B cell (primary cell): ENCODE measurements around the gene RAB15. TPM values are rescaled to one million over a fixed set of nuclear protein-coding genes. Genes with fewer than 3 reads are reported as not detected.

ENCODE experiments used
- ATAC-seq: fragments of 200-7000 bp; cut with Tn5 transposase; one replicate; pipeline ENCODE4 v1.10.0; 2021; ENCODE audit warnings: low read depth, mild to moderate bottlenecking, moderate number of reproducible peaks, moderate library complexity
- CTCF ChIA-PET: fragments of 350-600 bp; sonication (Branson Sonifier 250); formaldehyde crosslinking; loops from one replicate; lab custom pipeline; 2021; ENCODE audit warnings: antibody characterized with exemption, inconsistent platforms; lab: Charles Lee
- POLR2A ChIA-PET: fragments of 350-600 bp; sonication (Branson Sonifier 250); formaldehyde crosslinking; loops from one replicate; lab custom pipeline; 2021; ENCODE audit warnings: antibody characterized with exemption; lab: Charles Lee
- DNase-seq: peaks from one replicate; pipeline ENCODE4 v3.0.0; 2013
- H2AFZ ChIP-seq: 2 replicates; pipeline ENCODE4 v1.6.1; 2012; ENCODE audit warnings: mild to moderate bottlenecking, low read depth, low read length; ENCODE audit not compliant: insufficient read depth, poor library complexity, severe bottlenecking
- H3K27ac ChIP-seq, 2 donors: 1 replicate in 1 of 2; 2 replicates in 1 of 2; pipeline ENCODE4 v1.5.1; 2012 to 2013; ENCODE audit warnings: low read length in 2 of 2, mild to moderate bottlenecking in 2 of 2, moderate library complexity in 1 of 2
- H3K27me3 ChIP-seq, 4 experiments: fragments of 200-600 bp in 1 of 4; sonication (generic) in 1 of 4; replicated peaks in 1 of 4; 1 replicate in 2 of 4; 2 replicates in 2 of 4; pipeline versions ENCODE4 v1.6.1 to v1.7.0; 2013 to 2016; ENCODE audit warnings: low read length in 3 of 4, mild to moderate bottlenecking in 2 of 4, mixed read lengths in 1 of 4, moderate library complexity in 1 of 4; ENCODE audit not compliant: insufficient read depth in 4 of 4, control insufficient read depth in 3 of 4; ENCODE audit errors: control extremely low read depth in 1 of 4
- H3K36me3 ChIP-seq, 2 experiments: replicated peaks in 1 of 2; 1 replicate in 1 of 2; 2 replicates in 1 of 2; pipeline versions ENCODE4 v1.6.1 to v1.7.1; 2013; ENCODE audit warnings: low read length in 1 of 2; ENCODE audit not compliant: insufficient read depth in 2 of 2, control insufficient read depth in 1 of 2; ENCODE audit errors: control extremely low read depth in 1 of 2, extremely low read depth in 1 of 2
- H3K4me1 ChIP-seq, 2 donors: fragments of 200-600 bp in 1 of 2; sonication (generic) in 1 of 2; 1 replicate in 1 of 2; 2 replicates in 1 of 2; pipeline versions ENCODE4 v1.5.1 to v1.6.1; 2013 to 2017; ENCODE audit warnings: low read length in 2 of 2; ENCODE audit not compliant: control insufficient read depth in 2 of 2, insufficient read depth in 2 of 2
- H3K4me2 ChIP-seq: replicated peaks from 2 replicates; pipeline ENCODE3; 2012; ENCODE audit warnings: mild to moderate bottlenecking, low read depth, low read length; ENCODE audit not compliant: poor library complexity, severe bottlenecking
- H3K4me3 ChIP-seq, 5 experiments: fragments of 200-600 bp in 1 of 5; sonication (generic) in 1 of 5; 1 replicate in 3 of 5; 2 replicates in 2 of 5; pipeline versions ENCODE4 v1.5.1 to v1.7.0; 2011 to 2016; ENCODE audit warnings: low read length in 4 of 5, mild to moderate bottlenecking in 4 of 5, low read depth in 2 of 5, control low read depth in 1 of 5, moderate library complexity in 1 of 5; ENCODE audit not compliant: insufficient read depth in 1 of 5; ENCODE audit errors: control extremely low read depth in 1 of 5, extremely low read depth in 1 of 5
- H3K79me2 ChIP-seq: fragments of 200-600 bp; sonication (generic); one replicate; pipeline ENCODE4 v1.6.0; 2016; ENCODE audit warnings: low read length; ENCODE audit not compliant: control insufficient read depth, insufficient read depth
- H3K9ac ChIP-seq: fragments of 200-600 bp; sonication (generic); 2 replicates; pipeline ENCODE4 v1.6.1; 2017; ENCODE audit warnings: mild to moderate bottlenecking, low read length, moderate library complexity
- H3K9me3 ChIP-seq, 3 donors: one replicate each; pipeline versions ENCODE4 v1.6.1 to v1.7.1; 2013; ENCODE audit warnings: low read length in 2 of 3; ENCODE audit not compliant: control insufficient read depth in 2 of 3, insufficient read depth in 1 of 3; ENCODE audit errors: control extremely low read depth in 1 of 3
- H4K20me1 ChIP-seq: 2 replicates; pipeline ENCODE4 v1.6.0; 2012; ENCODE audit warnings: mild to moderate bottlenecking, low read length; ENCODE audit not compliant: insufficient read depth, control insufficient read depth, poor library complexity, severe bottlenecking
- H3K27ac Mint-ChIP-seq: one replicate; pipeline ENCODE4 v1.8.0; 2021; ENCODE audit warnings: mixed read lengths
- H3K27me3 Mint-ChIP-seq: one replicate; pipeline ENCODE4 v1.8.0; 2021; ENCODE audit warnings: mixed read lengths
- H3K4me1 Mint-ChIP-seq: one replicate; pipeline ENCODE4 v1.8.0; 2021; ENCODE audit warnings: mixed read lengths
- H3K4me3 Mint-ChIP-seq: one replicate; pipeline ENCODE4 v1.8.0; 2021; ENCODE audit warnings: mixed read lengths
- H3K9me3 Mint-ChIP-seq: one replicate; pipeline ENCODE4 v1.8.0; 2022; ENCODE audit warnings: mixed read lengths; ENCODE audit not compliant: insufficient read depth
- EZH2 ChIP-seq: IDR thresholded peaks from 2 replicates; pipeline ENCODE4 v1.6.1; 2012; ENCODE audit warnings: borderline replicate concordance, low read depth, mild to moderate bottlenecking, moderate library complexity, low read length; ENCODE audit not compliant: insufficient read depth, poor library complexity, severe bottlenecking
- WGBS: methylation state at CpG from one replicate; pipeline ENCODE4 v1.1.5; 2013; ENCODE audit warnings: missing lambda C conversion rate; ENCODE audit not compliant: insufficient coverage; 5-methylcytosine and 5-hydroxymethylcytosine counted together
- intact Hi-C: fragments of 100-400 bp; cut with micrococcal nuclease; formaldehyde crosslinking; loops from one replicate; pipeline ENCODE4 v1.10.0; 2022
- polyA plus RNA-seq: library from polyadenylated mRNA; depleted of rRNA; stranded (reverse); fragments of >200 nt; gene quantifications from 2 replicates; pipeline ENCODE4 v1.2.3, GENCODE V29; 2012
- total RNA-seq, 2 donors: library from RNA; stranded (reverse); fragments of 120-200 nt in 1 of 2; gene quantifications; 1 replicate in 1 of 2; 2 replicates in 1 of 2; pipeline versions ENCODE4 v1.2.3 to v1.2.4, GENCODE V29; 2013 to 2022
- TF ChIP-seq, protein P1 (sequence below): fragments of 200-600 bp; IDR thresholded peaks from one replicate; pipeline ENCODE4 v1.8.0; 2022; ENCODE audit warnings: antibody characterized with exemption, mild to moderate bottlenecking

The RAB15 gene
- total and polyA plus RNA-seq, 2 donors (not counting 1 experiment from before 2014, with no cell fraction given) = 0.17 to 0.19 TPM

- Histone ChIP-seq H4K20me1 (no peaks in the 10 kb centered on the region), H3K9me3 (no peaks in the 10 kb centered on the region), H3K4me3 (no peak overlapping the region), H3K79me2 (no peaks in the 10 kb centered on the region), H3K27me3 (no peaks in the 10 kb centered on the region), H3K4me2 (no peak overlapping the region), H3K27ac (no peak overlapping the region), H3K9ac (no peak overlapping the region), H3K36me3 (peaks cover 2 to 25% of the 10 kb centered on the region in 2 experiments), H3K4me1 (no peaks in the 10 kb centered on the region), H2AFZ (no peak overlapping the region)
- CTCF ChIA-PET = no interaction called here
- Mint-ChIP-seq H3K9me3 (no peaks in the 10 kb centered on the region), H3K27ac (no peak overlapping the region), H3K4me3 (no peak overlapping the region), H3K4me1 (peaks cover 2% of the 10 kb centered on the region), H3K27me3 (no peaks in the 10 kb centered on the region)
- WGBS = no CpG with 5 or more reads among the region's 3 CpGs
- no peak for DNase-seq
- POLR2A ChIA-PET = no interaction called here
- intact Hi-C loops = no loop called here
- TF ChIP-seq, protein P1, sequence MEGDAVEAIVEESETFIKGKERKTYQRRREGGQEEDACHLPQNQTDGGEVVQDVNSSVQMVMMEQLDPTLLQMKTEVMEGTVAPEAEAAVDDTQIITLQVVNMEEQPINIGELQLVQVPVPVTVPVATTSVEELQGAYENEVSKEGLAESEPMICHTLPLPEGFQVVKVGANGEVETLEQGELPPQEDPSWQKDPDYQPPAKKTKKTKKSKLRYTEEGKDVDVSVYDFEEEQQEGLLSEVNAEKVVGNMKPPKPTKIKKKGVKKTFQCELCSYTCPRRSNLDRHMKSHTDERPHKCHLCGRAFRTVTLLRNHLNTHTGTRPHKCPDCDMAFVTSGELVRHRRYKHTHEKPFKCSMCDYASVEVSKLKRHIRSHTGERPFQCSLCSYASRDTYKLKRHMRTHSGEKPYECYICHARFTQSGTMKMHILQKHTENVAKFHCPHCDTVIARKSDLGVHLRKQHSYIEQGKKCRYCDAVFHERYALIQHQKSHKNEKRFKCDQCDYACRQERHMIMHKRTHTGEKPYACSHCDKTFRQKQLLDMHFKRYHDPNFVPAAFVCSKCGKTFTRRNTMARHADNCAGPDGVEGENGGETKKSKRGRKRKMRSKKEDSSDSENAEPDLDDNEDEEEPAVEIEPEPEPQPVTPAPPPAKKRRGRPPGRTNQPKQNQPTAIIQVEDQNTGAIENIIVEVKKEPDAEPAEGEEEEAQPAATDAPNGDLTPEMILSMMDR = no peak
- no peak for TF ChIP-seq EZH2
- no peak for ATAC-seq
Measured at GRCh38 chr14:65015391-65015790, 43.3 kb upstream of the RAB15 start.

GRCh38 chr14:65012353-65012752 lies 40.2 kb upstream of the RAB15 start:
- DNase-seq (no peak), ATAC-seq (no peak)
- Mint-ChIP-seq H3K27ac (no peak overlapping the region), H3K4me1 (no peaks in the 10 kb centered on the region), H3K27me3 (no peaks in the 10 kb centered on the region), H3K9me3 (no peaks in the 10 kb centered on the region), H3K4me3 (no peak overlapping the region)
- Histone ChIP-seq H3K36me3 (peaks cover 2 to 34% of the 10 kb centered on the region in 2 experiments), H3K4me1 (no peaks in the 10 kb centered on the region), H3K27me3 (no peaks in the 10 kb centered on the region), H3K4me3 (no peak overlapping the region), H3K4me2 (no peak overlapping the region), H3K27ac (no peak overlapping the region), H2AFZ (no peak overlapping the region), H4K20me1 (no peaks in the 10 kb centered on the region), H3K9ac (no peak overlapping the region), H3K9me3 (no peaks in the 10 kb centered on the region), H3K79me2 (no peaks in the 10 kb centered on the region)
- ChIA-PET CTCF (no interaction called here), POLR2A (no interaction called here)
- intact Hi-C loops = no loop called here
- WGBS = 100% methylated on average over 1 of the region's 4 CpGs
- TF ChIP-seq, protein P1 = no peak
- TF ChIP-seq EZH2 = no peak
